ENCODE measurements around the gene FOXP1. TPM values are rescaled to one million over a fixed set of nuclear protein-coding genes. Genes with fewer than 3 reads are reported as not detected.

Gene FOXP1
- total RNA-seq, 3 donors from 2014 or later, result 61.9 to 267 (median 146) TPM

DNA sequence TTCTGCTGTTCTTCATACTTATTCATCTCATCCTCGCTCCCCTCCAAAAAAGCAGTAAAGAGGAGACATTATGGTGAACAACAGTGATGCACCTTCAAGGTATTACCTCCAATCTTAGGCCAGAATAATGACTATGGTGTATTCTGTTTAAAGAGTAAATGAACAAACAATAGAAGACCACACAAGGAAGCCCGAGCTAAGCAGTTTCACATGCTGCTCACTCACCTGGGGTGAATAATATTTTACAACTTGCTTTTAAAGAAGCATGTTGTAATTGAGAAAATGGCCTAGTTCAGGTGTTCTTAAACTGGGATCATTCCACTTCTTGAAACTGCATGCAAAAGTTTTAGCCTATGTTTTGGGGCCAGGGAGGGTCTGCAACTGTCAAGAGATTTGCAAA lies 581.2 kb downstream of the FOXP1 start:
- no peak for DNase-seq (ENCODE audit: low spot score in 2 of 2)
- no peak overlapping the region for H3K4me3 ChIP-seq
- intact Hi-C loops (cut with DNase I; ENCODE audit: low total_unique reads), result no loop called here
- H3K27me3 ChIP-seq, result no peaks in the 10 kb centered on the region
- H3K4me1 ChIP-seq, result peaks cover 0 to 9% of the 10 kb centered on the region in 2 donors
- TF ChIP-seq, protein P1, sequence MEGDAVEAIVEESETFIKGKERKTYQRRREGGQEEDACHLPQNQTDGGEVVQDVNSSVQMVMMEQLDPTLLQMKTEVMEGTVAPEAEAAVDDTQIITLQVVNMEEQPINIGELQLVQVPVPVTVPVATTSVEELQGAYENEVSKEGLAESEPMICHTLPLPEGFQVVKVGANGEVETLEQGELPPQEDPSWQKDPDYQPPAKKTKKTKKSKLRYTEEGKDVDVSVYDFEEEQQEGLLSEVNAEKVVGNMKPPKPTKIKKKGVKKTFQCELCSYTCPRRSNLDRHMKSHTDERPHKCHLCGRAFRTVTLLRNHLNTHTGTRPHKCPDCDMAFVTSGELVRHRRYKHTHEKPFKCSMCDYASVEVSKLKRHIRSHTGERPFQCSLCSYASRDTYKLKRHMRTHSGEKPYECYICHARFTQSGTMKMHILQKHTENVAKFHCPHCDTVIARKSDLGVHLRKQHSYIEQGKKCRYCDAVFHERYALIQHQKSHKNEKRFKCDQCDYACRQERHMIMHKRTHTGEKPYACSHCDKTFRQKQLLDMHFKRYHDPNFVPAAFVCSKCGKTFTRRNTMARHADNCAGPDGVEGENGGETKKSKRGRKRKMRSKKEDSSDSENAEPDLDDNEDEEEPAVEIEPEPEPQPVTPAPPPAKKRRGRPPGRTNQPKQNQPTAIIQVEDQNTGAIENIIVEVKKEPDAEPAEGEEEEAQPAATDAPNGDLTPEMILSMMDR (IDR thresholded peaks at IDR 0.05), result no peak
- no peak for TF ChIP-seq POLR2A (IDR thresholded peaks at IDR 0.05)
- no peak for TF ChIP-seq POLR2AphosphoS5 (IDR thresholded peaks at IDR 0.05)
- H3K27ac ChIP-seq, result no peak overlapping the region
- H3K9me3 ChIP-seq, result no peaks in the 10 kb centered on the region
- no peaks in the 10 kb centered on the region for H3K36me3 ChIP-seq

DNA sequence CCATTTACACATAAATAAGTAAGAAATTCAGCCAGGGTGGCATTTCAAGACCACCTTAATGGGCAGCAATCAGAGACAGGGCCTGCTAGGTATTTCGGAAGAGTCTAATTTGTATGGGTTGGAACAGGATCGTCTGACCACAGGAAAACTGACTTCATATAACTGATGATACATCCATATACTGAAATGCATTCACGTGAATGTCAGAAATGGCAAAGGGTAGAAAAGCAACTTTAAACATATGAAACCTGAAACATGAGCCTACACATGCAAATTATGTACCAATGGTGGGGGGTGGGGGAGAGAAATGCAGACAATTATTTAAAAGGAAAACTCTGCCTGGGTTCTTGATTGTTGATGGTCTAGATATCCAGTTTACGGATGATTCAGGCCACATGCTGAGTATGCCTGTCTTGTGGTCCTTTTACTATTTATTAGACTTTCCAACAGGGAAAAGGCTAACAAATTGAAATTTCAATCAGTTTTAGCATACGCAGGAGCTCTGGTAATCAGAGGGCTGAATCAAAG lies 582.2 kb downstream of the FOXP1 start:
- peaks cover 0 to 7% of the 10 kb centered on the region in 2 donors for H3K4me1 ChIP-seq
- intact Hi-C loops (cut with DNase I; ENCODE audit: low total_unique reads), result no loop called here
- no peaks in the 10 kb centered on the region for H3K36me3 ChIP-seq
- TF ChIP-seq POLR2AphosphoS5 (IDR thresholded peaks at IDR 0.05), result no peak
- no peaks in the 10 kb centered on the region for H3K27me3 ChIP-seq
- DNase-seq (ENCODE audit: low spot score in 2 of 2), result no peak
- H3K27ac ChIP-seq, result no peak overlapping the region
- H3K4me3 ChIP-seq, result no peak overlapping the region
- no peaks in the 10 kb centered on the region for H3K9me3 ChIP-seq

DNA sequence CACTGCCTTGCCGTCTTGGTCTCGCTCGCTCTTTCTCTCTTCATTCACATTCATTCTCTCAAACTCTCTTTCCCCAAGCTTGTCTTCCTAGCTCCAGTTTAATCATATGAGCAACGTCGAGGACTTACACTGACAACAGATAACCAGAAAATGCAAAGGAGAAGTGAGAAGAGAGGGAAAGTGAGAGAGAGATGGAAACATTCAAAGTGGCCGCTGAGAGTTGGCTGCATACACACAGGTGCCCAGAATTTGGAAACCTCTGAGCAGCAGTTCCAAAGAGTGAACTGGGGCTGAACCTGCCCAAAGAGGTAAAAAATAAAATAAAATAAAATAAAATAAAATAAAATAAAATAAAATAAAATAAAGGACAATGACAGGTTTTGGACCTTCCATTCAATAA lies 583.0 kb downstream of the FOXP1 start:
- H3K4me1 ChIP-seq, result no peaks in the 10 kb centered on the region
- H3K36me3 ChIP-seq, result no peaks in the 10 kb centered on the region
- no peak for TF ChIP-seq POLR2AphosphoS5 (IDR thresholded peaks at IDR 0.05)
- TF ChIP-seq, protein P1 (IDR thresholded peaks at IDR 0.05), result no peak
- H3K27me3 ChIP-seq, result no peaks in the 10 kb centered on the region
- DNase-seq (ENCODE audit: low spot score in 2 of 2), result no peak
- H3K27ac ChIP-seq, result no peak overlapping the region
- intact Hi-C loops (cut with DNase I; ENCODE audit: low total_unique reads), result no loop called here
- H3K9me3 ChIP-seq, result no peaks in the 10 kb centered on the region
- no peak overlapping the region for H3K4me3 ChIP-seq

DNA sequence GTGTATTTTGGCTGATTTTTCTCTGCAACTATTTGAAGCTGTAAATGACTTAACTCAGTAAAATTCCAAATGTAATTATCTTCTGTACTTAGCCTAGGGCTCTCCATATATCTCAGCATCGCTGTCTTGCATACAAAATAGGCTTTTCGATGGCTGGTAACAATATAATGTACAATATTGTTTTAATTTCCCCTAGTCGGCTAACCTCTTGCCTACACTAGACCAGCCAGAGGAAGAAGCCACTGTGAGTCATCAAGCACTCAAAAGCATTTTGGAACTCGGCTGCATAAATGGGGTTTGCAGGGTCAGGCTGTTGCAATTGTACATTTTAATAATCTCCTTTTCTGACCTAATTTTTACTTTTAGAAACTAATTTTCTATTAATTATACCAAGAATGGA lies 583.8 kb downstream of the FOXP1 start:
- intact Hi-C loops (cut with DNase I; ENCODE audit: low total_unique reads), result no loop called here
- H3K27ac ChIP-seq, result no peak overlapping the region
- no peak overlapping the region for H3K4me3 ChIP-seq

DNA sequence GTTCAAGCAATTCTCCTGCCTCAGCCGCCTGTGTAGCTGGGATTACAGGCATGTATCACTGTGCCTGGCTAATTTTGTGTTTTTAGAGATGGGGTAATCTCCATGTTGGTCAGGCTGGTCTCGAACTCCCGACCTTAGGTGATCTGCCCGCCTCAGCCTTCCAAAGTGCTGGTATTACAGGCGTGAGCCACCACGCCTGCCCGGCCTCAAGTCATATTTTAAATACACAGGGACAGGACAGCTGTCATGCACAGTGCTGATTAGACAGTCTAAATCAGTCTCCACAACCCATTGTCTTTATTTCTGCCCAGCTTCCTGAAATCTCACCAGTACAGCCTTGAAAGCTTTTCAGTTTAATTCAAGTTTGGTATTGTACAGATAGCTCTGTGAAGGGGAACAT lies 587.4 kb downstream of the FOXP1 start:
- intact Hi-C loops (cut with DNase I; ENCODE audit: low total_unique reads), result no loop called here
- H3K4me1 ChIP-seq, result no peaks in the 10 kb centered on the region
- no peaks in the 10 kb centered on the region for H3K9me3 ChIP-seq

More for the DNA sequence above, 583.8 kb downstream of the FOXP1 start:
- Histone ChIP-seq H3K4me1 (no peaks in the 10 kb centered on the region), H3K9me3 (no peaks in the 10 kb centered on the region), H3K36me3 (no peaks in the 10 kb centered on the region), H3K27me3 (no peaks in the 10 kb centered on the region)
- TF ChIP-seq POLR2AphosphoS5 (IDR thresholded peaks at IDR 0.05) (no peak), POLR2A (IDR thresholded peaks at IDR 0.05) (no peak)
- TF ChIP-seq, protein P1 (IDR thresholded peaks at IDR 0.05), result no peak
- no peak for DNase-seq (ENCODE audit: low spot score in 2 of 2)

More for the DNA sequence above, 587.4 kb downstream of the FOXP1 start:
- Histone ChIP-seq H3K27me3 (no peaks in the 10 kb centered on the region), H3K36me3 (no peaks in the 10 kb centered on the region), H3K27ac (no peak overlapping the region), H3K4me3 (no peak overlapping the region)
- TF ChIP-seq, protein P1 (IDR thresholded peaks at IDR 0.05), result no peak
- TF ChIP-seq POLR2A (IDR thresholded peaks at IDR 0.05) (no peak), POLR2AphosphoS5 (IDR thresholded peaks at IDR 0.05) (no peak)
- no peak for DNase-seq (ENCODE audit: low spot score in 2 of 2)

Measured in breast epithelium (tissue), 4 donors.